ENCODE data around the gene EDA. TPM values are rescaled to one million over a fixed set of nuclear protein-coding genes. Genes with fewer than 3 reads are reported as not detected.

EDA gene
- total and polyA plus RNA-seq, 7 donors: 0.82 to 6.4 (median 3.6) TPM

- Histone ChIP-seq H3K4me1 (no peaks in the 10 kb centered on the region), H3K27me3 (no peaks in the 10 kb centered on the region), H3K36me3 (no peaks in the 10 kb centered on the region), H3K4me3 (no peak overlapping the region), H3K9me3 (no peaks in the 10 kb centered on the region), H3K27ac (no peak overlapping the region)
- TF ChIP-seq POLR2A (IDR thresholded peaks at IDR 0.05) (no peak), EP300 (IDR thresholded peaks at IDR 0.05) (no peak)
- WGBS, 2 donors: 82 to 88% methylated on average over 1 of the region's 1 CpG
- intact Hi-C loops (cut with DNase I): no loop called here
- DNase-seq: no peak
Observed at GRCh38 chrX:69884210-69884609, 268.3 kb downstream of the EDA start.

GRCh38 chrX:69896046-69896445, 280.1 kb downstream of the EDA start:
- Histone ChIP-seq H3K27me3 (no peaks in the 10 kb centered on the region), H3K36me3 (no peaks in the 10 kb centered on the region), H3K4me1 (no peaks in the 10 kb centered on the region), H3K9me3 (no peaks in the 10 kb centered on the region), H3K4me3 (no peak overlapping the region), H3K27ac (no peak overlapping the region)
- 68 to 76% methylated on average over 1 of the region's 1 CpG for whole genome bisulfite sequencing, 2 donors
- TF ChIP-seq CTCF (IDR thresholded peaks at IDR 0.05) (no peak), POLR2AphosphoS5 (IDR thresholded peaks at IDR 0.05) (no peak), EP300 (IDR thresholded peaks at IDR 0.05) (no peak), POLR2A (IDR thresholded peaks at IDR 0.05) (no peak)
- no peak for DNase-seq
- intact Hi-C loops (cut with DNase I): no loop called here

GRCh38 chrX:69900491-69900890, 284.6 kb downstream of the EDA start:
- Histone ChIP-seq H3K36me3 (no peaks in the 10 kb centered on the region), H3K4me1 (no peaks in the 10 kb centered on the region), H3K9me3 (no peaks in the 10 kb centered on the region), H3K4me3 (no peak overlapping the region), H3K27me3 (no peaks in the 10 kb centered on the region), H3K27ac (no peak overlapping the region)
- intact Hi-C loops (cut with DNase I): no loop called here
- no peak for DNase-seq
- 86 to 97% methylated on average over 1 of the region's 1 CpG for WGBS, 2 donors
- TF ChIP-seq POLR2A (IDR thresholded peaks at IDR 0.05): no peak
- no peak for TF ChIP-seq POLR2AphosphoS5 (IDR thresholded peaks at IDR 0.05)
- TF ChIP-seq EP300 (IDR thresholded peaks at IDR 0.05): no peak
- no peak for TF ChIP-seq CTCF (IDR thresholded peaks at IDR 0.05)

- intact Hi-C loops (cut with DNase I): no loop called here
- Histone ChIP-seq H3K4me1 (no peaks in the 10 kb centered on the region), H3K27me3 (no peaks in the 10 kb centered on the region), H3K4me3 (no peak overlapping the region), H3K9me3 (no peaks in the 10 kb centered on the region), H3K27ac (no peak overlapping the region), H3K36me3 (no peaks in the 10 kb centered on the region)
- DNase-seq: no peak
- no peak for TF ChIP-seq POLR2A (IDR thresholded peaks at IDR 0.05)
- TF ChIP-seq CTCF (IDR thresholded peaks at IDR 0.05): no peak
- TF ChIP-seq EP300 (IDR thresholded peaks at IDR 0.05): no peak
- TF ChIP-seq POLR2AphosphoS5 (IDR thresholded peaks at IDR 0.05): no peak
- 93 to 94% methylated on average over 8 of the region's 8 CpGs for WGBS, 2 donors
Observed at GRCh38 chrX:69906447-69906846, 290.5 kb downstream of the EDA start.

GRCh38 chrX:69914781-69915180, 298.9 kb downstream of the EDA start:
- Histone ChIP-seq H3K4me1 (no peaks in the 10 kb centered on the region), H3K27ac (no peak overlapping the region), H3K36me3 (no peaks in the 10 kb centered on the region), H3K9me3 (peaks cover 0 to 3% (median 1%) of the 10 kb centered on the region in 4 donors), H3K4me3 (no peak overlapping the region), H3K27me3 (no peaks in the 10 kb centered on the region)
- intact Hi-C loops (cut with DNase I): no loop called here
- TF ChIP-seq POLR2A (IDR thresholded peaks at IDR 0.05) (no peak), EP300 (IDR thresholded peaks at IDR 0.05) (no peak), CTCF (IDR thresholded peaks at IDR 0.05) (no peak), POLR2AphosphoS5 (IDR thresholded peaks at IDR 0.05) (no peak)
- no peak for DNase-seq
